ENCODE measurements around the gene FBXL17. TPM values are rescaled to one million over a fixed set of nuclear protein-coding genes. Genes with fewer than 3 reads are reported as not detected.

Gene FBXL17
- polyA plus RNA-seq, 1 experiment, result 5.3 TPM

- H3K27me3 ChIP-seq (ENCODE audit: control insufficient read depth, insufficient read depth, low read length), result no peaks in the 10 kb centered on the region
- ChIA-PET POLR2A (no interaction called here), CTCF (interaction anchor here (0.8 kb wide), 1 partner anchor 28 kb away, joined by 4 read pairs; no protein-coding TSS in a partner anchor)
- TF ChIP-seq CTCF (IDR thresholded peaks at IDR 0.05; ENCODE audit: insufficient read depth, low read depth, low read length), result no peak
- no peaks in the 10 kb centered on the region for H3K36me3 ChIP-seq (ENCODE audit: control insufficient read depth, insufficient read depth, low read length)
- DNase-seq (ENCODE audit: low read depth), result no peak
- no peak overlapping the region for H3K4me3 ChIP-seq (ENCODE audit: low read depth, low read length)
Observed at GRCh38 chr5:107913494-107913893, 468.4 kb downstream of the FBXL17 start.

- ChIA-PET CTCF (no interaction called here), POLR2A (no interaction called here)
- no peak for TF ChIP-seq CTCF (IDR thresholded peaks at IDR 0.05; ENCODE audit: insufficient read depth, low read depth, low read length)
- Histone ChIP-seq H3K4me3 (ENCODE audit: low read depth, low read length) (no peak overlapping the region), H3K27me3 (ENCODE audit: control insufficient read depth, insufficient read depth, low read length) (no peaks in the 10 kb centered on the region), H3K36me3 (ENCODE audit: control insufficient read depth, insufficient read depth, low read length) (no peaks in the 10 kb centered on the region)
- no peak for DNase-seq (ENCODE audit: low read depth)
Observed at GRCh38 chr5:107900721-107901120, 481.2 kb downstream of the FBXL17 start.

GRCh38 chr5:107894361-107894760, 487.5 kb downstream of the FBXL17 start:
- POLR2A ChIA-PET, result no interaction called here
- H3K4me3 ChIP-seq (ENCODE audit: low read depth, low read length), result no peak overlapping the region

GRCh38 chr5:107893642-107894041, 488.3 kb downstream of the FBXL17 start:
- Histone ChIP-seq H3K36me3 (ENCODE audit: control insufficient read depth, insufficient read depth, low read length) (no peaks in the 10 kb centered on the region), H3K4me3 (ENCODE audit: low read depth, low read length) (no peak overlapping the region), H3K27me3 (ENCODE audit: control insufficient read depth, insufficient read depth, low read length) (no peaks in the 10 kb centered on the region)
- TF ChIP-seq CTCF (IDR thresholded peaks at IDR 0.05; ENCODE audit: insufficient read depth, low read depth, low read length), result no peak
- POLR2A ChIA-PET, result no interaction called here
- no peak for DNase-seq (ENCODE audit: low read depth)
- CTCF ChIA-PET, result interaction anchor here (0.8 to 2.1 kb wide), 2 partner anchors 9 to 12 kb away, joined by 4 to 9 read pairs; no protein-coding TSS in a partner anchor

More at GRCh38 chr5:107894361-107894760, 487.5 kb downstream of the FBXL17 start:
- TF ChIP-seq CTCF (IDR thresholded peaks at IDR 0.05; ENCODE audit: insufficient read depth, low read depth, low read length), result no peak
- no peaks in the 10 kb centered on the region for H3K36me3 ChIP-seq (ENCODE audit: control insufficient read depth, insufficient read depth, low read length)
- CTCF ChIA-PET, result interaction anchor here (2.1 kb wide), 1 partner anchor 9 kb away, joined by 9 read pairs; no protein-coding TSS in a partner anchor
- no peak for DNase-seq (ENCODE audit: low read depth)
- H3K27me3 ChIP-seq (ENCODE audit: control insufficient read depth, insufficient read depth, low read length), result no peaks in the 10 kb centered on the region

- ChIA-PET POLR2A (no interaction called here), CTCF (no interaction called here)
- no peaks in the 10 kb centered on the region for H3K27me3 ChIP-seq (ENCODE audit: control insufficient read depth, insufficient read depth, low read length)
- H3K36me3 ChIP-seq (ENCODE audit: control insufficient read depth, insufficient read depth, low read length), result no peaks in the 10 kb centered on the region
- no peak for TF ChIP-seq CTCF (IDR thresholded peaks at IDR 0.05; ENCODE audit: insufficient read depth, low read depth, low read length)
- H3K4me3 ChIP-seq (ENCODE audit: low read depth, low read length), result no peak overlapping the region
- no peak for DNase-seq (ENCODE audit: low read depth)
Observed at GRCh38 chr5:107889387-107889786, 492.5 kb downstream of the FBXL17 start.
